Measurements from ENCODE around the gene KCNN3. TPM values are rescaled to one million over a fixed set of nuclear protein-coding genes. Genes with fewer than 3 reads are reported as not detected.

KCNN3 gene
- total and polyA plus RNA-seq, 2 of the 8 experiments (the other 6 are each of a cell fraction or from before 2014, with no cell fraction given), result 2.8 to 3.7 TPM

DNA sequence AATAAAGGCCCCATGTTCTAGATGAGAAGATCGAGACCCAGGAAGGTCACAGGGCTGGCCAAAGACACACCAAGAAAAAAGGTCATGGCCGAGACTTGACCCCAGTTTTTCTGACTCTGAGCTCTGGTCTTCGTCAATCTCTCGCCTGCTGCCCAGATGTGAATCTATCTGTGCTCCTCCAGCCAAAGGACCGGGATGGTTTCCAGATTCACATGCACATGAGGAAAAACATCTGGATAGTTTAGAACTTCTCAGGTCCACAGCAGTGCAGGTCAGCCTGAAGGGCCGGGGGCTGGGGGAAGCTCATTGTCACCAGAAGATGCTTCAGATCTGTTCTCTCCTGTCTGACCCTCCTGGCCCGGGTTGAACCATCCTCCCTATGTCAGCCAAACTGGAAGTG is 49.0 kb downstream of the KCNN3 start:
- Histone ChIP-seq H3K18ac (ENCODE audit: extremely low read depth, low read length) (no peak overlapping the region), H3K27ac (ENCODE audit: low read depth, low read length) (no peak overlapping the region), H3K79me2 (ENCODE audit: control insufficient read depth in 1 of 2, insufficient read depth in 2 of 2, low read length in 2 of 2) (no peaks in the 10 kb centered on the region), H2BK12ac (ENCODE audit: low read depth, low read length) (no peak overlapping the region), H3K4me3 (ENCODE audit: extremely low read depth in 1 of 4, insufficient read depth in 2 of 4, low read depth in 3 of 4, low read length in 4 of 4) (no peak overlapping the region), H2AFZ (ENCODE audit: low read length) (no peak overlapping the region), H4K20me1 (replicated peaks in 1 of 2; ENCODE audit: control insufficient read depth in 1 of 2, insufficient read depth in 2 of 2, low read length in 2 of 2) (no peaks in the 10 kb centered on the region), H3K27me3 (replicated peaks in 1 of 4; ENCODE audit: control insufficient read depth in 3 of 4, extremely low read depth in 1 of 4, insufficient read depth in 3 of 4, low read length in 3 of 4) (no peaks in the 10 kb centered on the region), H2BK120ac (replicated peaks; ENCODE audit: low read depth, low read length) (no peak overlapping the region), H3K9me3 (ENCODE audit: insufficient read depth in 2 of 2, low read depth in 1 of 2, low read length in 1 of 2) (no peaks in the 10 kb centered on the region), H4K91ac (replicated peaks; ENCODE audit: insufficient read length, low read length) (no peak overlapping the region), H2BK15ac (ENCODE audit: low read length) (no peak overlapping the region), H3K56ac (replicated peaks; ENCODE audit: insufficient read length, low read depth, low read length) (no peak overlapping the region), H3K4ac (replicated peaks; ENCODE audit: insufficient read length, low read depth, low read length) (no peak overlapping the region), H2BK5ac (ENCODE audit: low read depth, low read length) (no peak overlapping the region), H3K36me3 (ENCODE audit: control insufficient read depth in 2 of 4, insufficient read depth in 4 of 4, low read length in 3 of 4) (no peaks in the 10 kb centered on the region), H3K4me1 (replicated peaks in 1 of 4; ENCODE audit: control insufficient read depth in 3 of 4, insufficient read depth in 4 of 4, low read length in 3 of 4) (peaks cover 0 to 2% (median 1%) of the 10 kb centered on the region in 4 experiments; a peak in 3 of 7 replicates), H3K14ac (ENCODE audit: insufficient read length) (no peak overlapping the region), H3K9ac (replicated peaks in 1 of 4; ENCODE audit: extremely low read depth in 1 of 4, low read depth in 3 of 4, low read length in 3 of 4) (no peak overlapping the region), H3K23ac (ENCODE audit: insufficient read length) (no peak overlapping the region), H2BK20ac (ENCODE audit: low read length) (no peak overlapping the region), H2AK5ac (ENCODE audit: low read depth, low read length) (no peak overlapping the region), H3K23me2 (ENCODE audit: low read depth, low read length) (no peaks in the 10 kb centered on the region), H4K5ac (ENCODE audit: insufficient read length, low read depth, low read length) (no peak overlapping the region), H4K8ac (ENCODE audit: extremely low read depth, insufficient read depth, low read length) (no peak overlapping the region), H3K4me2 (ENCODE audit: insufficient read depth in 1 of 2, low read depth in 2 of 2, low read length in 2 of 2) (no peak overlapping the region), H3K79me1 (ENCODE audit: low read depth, low read length) (no peaks in the 10 kb centered on the region)
- POLR2A ChIA-PET (ENCODE audit: partially characterized antibody), result no interaction called here
- FAIRE-seq, result no peak
- WGBS, 2 experiments (ENCODE audit: extremely low coverage in 1 of 2, insufficient coverage in 1 of 2, insufficient read length in 1 of 2, insufficient replicate concordance in 2 of 2, low coverage in 1 of 2, low lambda C conversion rate in 2 of 2, missing lambda C conversion rate in 1 of 2), result 96% methylated on average over 7 of the region's 7 CpGs; no CpG with 5 or more reads in 1 of the 2 experiments
- no peak for DNase-seq (ENCODE audit: low read depth in 1 of 2, low spot score in 2 of 2)
- CTCF ChIA-PET (ENCODE audit: partially characterized antibody), result interaction anchor here (0.7 to 3.6 kb wide), 19 partner anchors 12 to 151 kb away, joined by 3 to 31 read pairs (median 5); no protein-coding TSS in a partner anchor
- TF ChIP-seq TBP (IDR thresholded peaks at IDR 0.05; ENCODE audit: low read depth, low read length) (no peak), MAFK (IDR thresholded peaks at IDR 0.05; ENCODE audit: low read depth, low read length) (no peak), CREB1 (IDR thresholded peaks at IDR 0.05) (no peak), FOSL1 (IDR thresholded peaks at IDR 0.05; ENCODE audit: insufficient read depth, low read depth, low read length) (no peak), ZNF274 (IDR thresholded peaks at IDR 0.05; ENCODE audit: borderline replicate concordance, extremely low read depth, low read length) (no peak), POLR2A (IDR thresholded peaks at IDR 0.05; ENCODE audit: control extremely low read depth in 1 of 2, low read depth in 2 of 2, low read length in 2 of 2) (no peak), TCF12 (IDR thresholded peaks at IDR 0.05; ENCODE audit: low read depth, low read length) (no peak), BACH1 (IDR thresholded peaks at IDR 0.05; ENCODE audit: low read length) (no peak), SRF (IDR thresholded peaks at IDR 0.05; ENCODE audit: low read depth, low read length) (no peak), CHD2 (IDR thresholded peaks at IDR 0.05; ENCODE audit: low read length) (no peak), KDM1A (IDR thresholded peaks at IDR 0.05; ENCODE audit: borderline replicate concordance, low read length) (no peak), KDM4A (IDR thresholded peaks at IDR 0.05; ENCODE audit: low read depth, low read length, severe bottlenecking) (no peak), HDAC6 (IDR thresholded peaks at IDR 0.05; ENCODE audit: low read depth, low read length) (no peak), RAD21 (IDR thresholded peaks at IDR 0.05 in 1 of 2, conservative IDR thresholded peaks at IDR 0.05 in 1 of 2; ENCODE audit: low read depth in 2 of 2, low read length in 2 of 2) (no peak), POLR2AphosphoS5 (IDR thresholded peaks at IDR 0.05; ENCODE audit: low read depth, low read length) (no peak)
- TF ChIP-seq, protein P1, sequence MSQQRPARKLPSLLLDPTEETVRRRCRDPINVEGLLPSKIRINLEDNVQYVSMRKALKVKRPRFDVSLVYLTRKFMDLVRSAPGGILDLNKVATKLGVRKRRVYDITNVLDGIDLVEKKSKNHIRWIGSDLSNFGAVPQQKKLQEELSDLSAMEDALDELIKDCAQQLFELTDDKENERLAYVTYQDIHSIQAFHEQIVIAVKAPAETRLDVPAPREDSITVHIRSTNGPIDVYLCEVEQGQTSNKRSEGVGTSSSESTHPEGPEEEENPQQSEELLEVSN (IDR thresholded peaks at IDR 0.05), result no peak
